Measurements from ENCODE around the gene IGHMBP2.

The IGHMBP2 gene

DNA sequence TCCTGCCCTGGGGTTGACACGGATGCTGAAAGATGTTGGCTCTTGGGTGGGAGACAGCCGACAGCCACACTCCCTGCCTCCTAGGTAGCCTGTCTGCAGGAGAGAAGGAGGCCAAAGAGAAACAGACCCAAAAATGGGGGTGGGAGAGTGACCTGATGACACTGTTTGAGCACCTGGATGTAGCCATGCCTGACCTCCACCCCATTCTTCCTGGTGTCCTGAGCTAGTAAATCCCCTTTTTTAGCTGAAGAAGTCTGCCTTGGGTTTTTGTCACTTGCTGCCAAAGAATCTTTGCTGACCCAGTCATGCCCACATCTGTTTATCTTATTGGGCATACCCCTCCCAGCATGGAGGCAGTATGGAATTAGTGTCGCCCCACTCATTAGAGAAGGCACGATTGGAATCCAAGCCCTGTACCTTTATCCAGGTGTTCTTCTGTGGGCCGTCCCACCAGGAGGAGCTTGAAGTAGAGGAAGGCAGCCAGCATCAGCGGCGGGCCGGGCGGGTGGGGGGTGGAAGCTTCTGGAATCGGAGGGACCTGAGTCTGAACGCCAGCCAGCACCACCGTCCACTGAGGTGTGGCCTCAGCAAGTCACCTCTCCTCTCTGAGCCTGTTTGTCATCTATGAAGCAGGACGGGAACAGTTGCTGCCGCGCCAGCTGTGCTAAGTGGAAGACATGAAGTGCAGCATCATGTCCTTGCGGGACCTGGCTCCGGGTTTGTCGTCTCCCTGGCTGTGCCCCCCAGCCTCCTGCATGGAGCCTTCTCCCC, 37.8 kb downstream of the IGHMBP2 start:
- no peak for DNase-seq

DNA sequence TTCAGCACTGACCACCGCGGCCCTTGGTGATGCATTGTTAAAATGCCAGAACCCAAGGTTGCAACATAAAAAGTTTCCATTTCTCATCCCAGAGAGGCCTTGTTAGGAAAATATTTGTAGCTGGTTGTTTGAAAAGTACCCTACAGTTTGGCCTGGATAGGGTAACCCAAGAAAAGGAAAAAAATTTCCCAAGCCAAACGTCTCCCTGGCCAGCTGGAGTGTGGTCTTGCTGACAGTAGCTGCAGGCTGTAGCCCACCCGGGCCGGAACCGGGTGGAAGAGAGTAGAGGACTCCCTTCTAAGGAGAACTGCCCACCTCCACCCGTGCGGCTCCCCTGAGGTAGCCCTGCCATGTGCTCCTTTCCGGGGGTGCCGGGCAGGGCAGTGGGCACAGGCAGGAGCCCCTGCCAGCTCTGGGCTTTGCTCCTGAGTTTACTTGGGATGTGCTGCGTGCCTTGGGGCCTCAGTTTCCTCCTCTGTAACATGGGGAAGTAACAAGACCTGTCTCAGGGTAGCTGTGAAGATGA, 38.5 kb downstream of the IGHMBP2 start:
- no peak for DNase-seq

DNA sequence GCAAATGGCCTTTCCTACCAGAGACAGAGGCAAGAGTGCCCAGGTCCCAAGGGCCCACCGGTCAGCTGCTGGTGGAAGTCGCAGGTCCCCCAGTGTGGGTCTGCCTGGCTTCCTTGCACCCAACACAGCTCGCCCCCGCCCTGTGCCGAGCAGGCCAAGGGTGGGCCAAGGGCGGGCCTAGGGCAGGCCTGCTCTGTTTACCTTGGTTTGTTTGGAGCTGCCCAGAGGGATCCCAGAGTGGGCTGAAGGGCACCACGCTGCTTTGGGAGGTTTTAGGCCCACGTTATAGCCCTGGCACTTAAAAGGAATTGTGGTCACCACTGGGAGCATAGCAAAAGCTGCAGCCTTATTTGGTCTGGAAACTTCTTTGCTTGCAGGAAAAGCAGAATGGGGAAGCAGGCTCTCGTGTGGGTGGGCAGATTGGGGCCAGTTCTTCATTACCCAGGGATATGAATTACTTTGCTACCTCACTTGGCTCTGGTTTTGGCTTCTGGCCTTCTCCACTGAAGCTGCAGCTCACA, 39.1 kb downstream of the IGHMBP2 start:
- no peak for DNase-seq

DNA sequence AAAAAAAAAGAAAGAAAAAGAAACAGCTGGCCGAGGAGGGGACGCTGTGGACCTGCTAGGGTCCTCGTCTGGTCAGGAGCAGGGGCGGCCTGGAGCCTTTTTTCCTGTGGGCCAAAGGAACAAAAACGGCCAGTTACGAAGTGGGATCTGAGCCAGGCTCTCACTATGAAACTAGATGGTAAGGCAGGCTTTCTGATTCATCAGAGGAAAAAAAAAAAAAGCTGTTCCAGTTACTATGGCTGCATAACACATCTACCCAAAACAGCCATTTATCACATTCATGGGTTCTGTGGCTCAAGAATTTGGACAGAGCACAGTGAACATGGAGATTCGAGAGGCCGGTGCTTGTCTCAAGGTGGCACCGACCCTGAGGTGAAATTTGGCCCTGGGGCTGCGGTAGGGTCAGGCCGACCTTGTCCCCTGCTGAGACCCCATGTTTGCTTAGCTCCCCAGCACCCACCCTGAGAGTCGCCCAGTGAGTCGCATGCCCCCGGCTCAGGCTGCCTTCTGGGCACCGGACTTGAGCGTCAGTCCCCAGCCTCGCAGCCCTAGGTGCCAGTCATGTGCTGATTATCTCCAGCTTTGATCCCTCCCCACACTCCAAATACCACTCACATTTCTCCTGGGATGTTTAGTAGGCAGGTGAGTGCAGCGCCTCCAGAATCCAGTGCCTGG, 42.9 kb downstream of the IGHMBP2 start:
- no peak for DNase-seq

DNA sequence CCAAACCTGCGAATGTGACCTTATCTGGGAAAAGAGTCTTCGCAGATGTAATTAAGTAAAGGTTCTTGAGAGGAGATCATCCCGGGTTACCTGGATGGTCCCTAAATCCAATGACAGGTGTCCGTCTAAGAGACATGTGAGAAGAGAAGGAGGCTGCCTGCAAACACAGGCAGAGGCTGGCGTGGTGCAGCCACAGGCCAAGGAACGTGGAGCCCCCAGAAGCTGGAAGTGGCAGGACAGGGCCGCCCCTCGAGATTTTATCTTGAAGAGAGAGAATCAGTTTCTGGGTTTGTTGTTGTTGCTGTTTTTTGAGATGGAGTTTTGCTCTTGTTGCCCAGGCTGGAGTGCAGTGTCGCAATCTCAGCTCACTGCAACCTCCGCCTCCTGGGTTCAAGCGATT, 43.5 kb downstream of the IGHMBP2 start:
- no peak for DNase-seq

DNA sequence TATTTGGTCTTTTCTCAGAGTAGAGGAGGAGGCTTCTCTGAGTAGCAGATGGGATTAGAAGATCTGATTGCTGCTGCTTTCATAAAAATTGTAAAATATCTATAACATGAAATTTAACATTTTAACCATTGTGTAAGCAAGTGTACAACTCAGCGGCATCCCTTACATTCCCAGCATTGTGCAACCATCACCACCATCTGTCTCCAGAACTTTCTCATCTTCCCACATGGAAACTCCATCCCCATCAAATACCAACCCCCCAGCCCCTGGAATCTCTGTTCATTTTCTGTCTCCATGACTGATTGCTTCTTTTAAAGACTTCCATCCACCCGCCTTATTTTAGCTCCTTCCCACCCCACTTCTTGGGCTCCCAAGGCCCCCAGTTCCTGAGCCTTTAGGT, 44.8 kb downstream of the IGHMBP2 start:
- no peak for DNase-seq

DNA sequence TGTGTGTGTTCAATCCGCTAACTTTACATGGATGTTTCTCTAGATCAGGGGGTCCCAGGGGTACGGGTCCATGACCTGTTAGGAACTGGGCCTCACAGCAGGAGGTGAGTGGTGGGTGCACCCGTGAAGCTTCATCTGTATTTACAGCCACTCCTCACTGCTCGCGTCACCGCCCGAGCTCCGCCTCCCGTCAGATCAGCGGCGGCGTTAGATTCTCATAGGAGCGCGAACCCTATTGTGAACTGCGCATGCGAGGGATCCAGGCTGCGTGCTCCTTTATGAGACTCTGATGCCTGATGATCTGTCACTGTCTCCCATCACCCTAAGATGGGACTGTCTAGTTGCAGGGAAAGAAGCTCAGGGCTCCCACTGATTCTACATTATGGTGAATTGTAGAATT, 45.2 kb downstream of the IGHMBP2 start:
- no peak for DNase-seq

DNA sequence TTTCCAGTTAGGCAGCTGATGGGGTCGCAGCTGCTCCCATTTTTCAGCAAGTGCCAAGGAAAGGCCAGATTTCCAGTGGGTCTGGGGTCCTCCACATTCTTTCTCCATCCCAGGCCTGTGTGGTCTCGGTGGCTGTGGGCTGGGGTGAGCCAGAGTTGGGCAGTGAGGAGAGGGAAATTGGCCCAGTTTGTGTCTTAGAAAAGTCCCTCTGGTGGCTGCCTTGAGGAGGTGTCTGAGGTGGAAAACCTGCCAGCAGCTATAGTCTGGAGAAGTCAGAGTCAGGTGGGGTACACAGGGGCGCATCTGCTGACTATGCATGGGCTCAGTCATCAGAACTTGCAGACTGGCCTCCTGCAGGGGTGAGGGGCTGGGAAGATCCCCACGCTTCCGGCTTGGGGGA, 46.6 kb downstream of the IGHMBP2 start:
- DNase-seq: no peak

DNA sequence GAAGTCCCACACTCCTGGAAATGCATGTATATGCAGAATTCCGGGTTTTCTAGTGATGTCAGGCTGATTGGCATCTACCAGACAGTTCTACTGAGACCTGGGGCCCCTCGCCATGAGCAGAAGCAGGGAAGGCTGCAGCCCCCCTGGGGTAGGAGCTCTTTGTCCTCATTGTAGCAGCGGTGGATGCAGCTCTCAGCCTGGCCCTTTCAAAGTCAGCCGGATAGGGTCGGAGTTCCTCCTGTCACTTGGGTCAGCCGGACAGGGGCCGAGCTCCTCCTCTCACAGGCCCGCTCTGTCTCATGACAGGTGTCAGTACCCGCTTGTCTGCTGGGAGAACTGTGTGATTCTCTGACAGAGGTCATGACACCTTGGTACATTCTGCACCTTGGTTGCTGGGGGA, 47.1 kb downstream of the IGHMBP2 start:
- DNase-seq: no peak

DNA sequence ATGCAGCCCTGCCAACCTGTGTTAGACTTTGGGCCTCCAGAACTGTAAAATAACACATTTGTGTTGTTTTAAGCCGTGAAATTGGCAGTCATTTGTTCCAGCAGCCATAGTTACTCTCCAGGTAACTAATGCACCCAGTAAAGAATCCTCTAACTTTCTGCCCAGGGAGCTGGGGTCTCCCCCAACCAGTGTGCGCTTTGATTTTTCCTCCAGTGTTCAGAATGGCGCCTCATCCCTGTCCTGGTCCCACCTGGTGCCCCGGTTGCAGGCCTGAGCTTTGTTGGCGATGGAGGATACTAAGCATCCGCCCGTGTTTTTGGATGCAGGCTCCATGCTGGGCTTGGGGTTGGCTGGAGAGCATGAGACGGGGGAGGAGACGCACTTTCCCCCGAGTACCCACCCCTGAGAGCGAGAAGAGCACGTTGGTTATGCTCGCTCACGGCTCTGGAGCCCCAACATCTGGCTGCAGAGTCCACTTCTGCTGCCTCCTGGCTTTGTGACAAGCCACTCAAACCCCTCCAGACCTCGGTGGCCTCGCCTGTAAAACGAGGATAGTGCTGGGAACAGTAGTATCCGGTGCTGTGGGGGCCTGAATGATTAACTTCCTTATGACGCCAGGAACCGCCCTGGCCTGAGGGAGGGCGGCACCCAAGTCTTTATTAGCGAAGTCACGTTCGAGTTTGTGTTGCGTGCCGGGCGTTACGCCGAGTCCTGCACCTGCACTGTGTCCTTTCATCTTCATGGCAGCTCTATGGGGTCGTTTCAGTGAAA, 51.3 kb downstream of the IGHMBP2 start:
- DNase-seq: no peak

DNA sequence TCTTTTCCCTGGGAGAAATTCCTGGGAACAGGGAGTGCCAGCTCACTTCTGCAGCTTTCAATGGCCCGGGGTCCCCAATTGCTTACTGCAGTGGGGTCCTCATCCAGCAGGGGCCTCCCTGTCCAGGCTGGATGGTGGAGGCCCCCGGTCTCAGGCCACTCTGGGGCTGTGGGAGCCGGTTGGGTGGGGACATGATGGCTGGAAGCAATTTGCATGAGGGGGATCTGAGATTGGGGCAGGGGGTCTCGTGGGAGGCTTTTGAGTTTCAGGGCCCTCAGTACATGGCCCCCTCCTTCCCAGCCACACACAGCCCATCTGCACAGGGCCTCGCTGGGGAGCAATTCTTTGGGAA, 51.9 kb downstream of the IGHMBP2 start:
- no peak for DNase-seq

DNA sequence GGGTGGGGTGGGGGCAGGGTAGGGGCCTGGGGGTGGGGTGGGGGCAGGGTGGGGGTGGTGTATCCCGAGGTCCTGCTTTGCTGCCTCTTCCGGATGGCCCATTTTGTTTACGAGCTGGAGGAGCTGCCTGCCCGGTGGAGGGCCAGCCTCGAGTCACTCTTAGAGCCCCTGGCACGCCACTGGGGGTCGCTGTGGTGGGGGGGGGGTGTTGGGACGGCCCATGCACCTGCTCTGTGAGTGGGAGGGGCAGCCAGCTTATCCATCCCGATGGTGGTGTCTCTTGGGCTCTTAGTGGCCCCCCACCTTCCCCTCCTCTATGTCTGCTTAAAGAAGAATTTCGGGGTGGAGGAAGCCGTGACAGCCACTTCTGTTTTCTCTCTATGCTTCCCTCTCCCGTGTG, 52.5 kb downstream of the IGHMBP2 start:
- no peak for DNase-seq

DNA sequence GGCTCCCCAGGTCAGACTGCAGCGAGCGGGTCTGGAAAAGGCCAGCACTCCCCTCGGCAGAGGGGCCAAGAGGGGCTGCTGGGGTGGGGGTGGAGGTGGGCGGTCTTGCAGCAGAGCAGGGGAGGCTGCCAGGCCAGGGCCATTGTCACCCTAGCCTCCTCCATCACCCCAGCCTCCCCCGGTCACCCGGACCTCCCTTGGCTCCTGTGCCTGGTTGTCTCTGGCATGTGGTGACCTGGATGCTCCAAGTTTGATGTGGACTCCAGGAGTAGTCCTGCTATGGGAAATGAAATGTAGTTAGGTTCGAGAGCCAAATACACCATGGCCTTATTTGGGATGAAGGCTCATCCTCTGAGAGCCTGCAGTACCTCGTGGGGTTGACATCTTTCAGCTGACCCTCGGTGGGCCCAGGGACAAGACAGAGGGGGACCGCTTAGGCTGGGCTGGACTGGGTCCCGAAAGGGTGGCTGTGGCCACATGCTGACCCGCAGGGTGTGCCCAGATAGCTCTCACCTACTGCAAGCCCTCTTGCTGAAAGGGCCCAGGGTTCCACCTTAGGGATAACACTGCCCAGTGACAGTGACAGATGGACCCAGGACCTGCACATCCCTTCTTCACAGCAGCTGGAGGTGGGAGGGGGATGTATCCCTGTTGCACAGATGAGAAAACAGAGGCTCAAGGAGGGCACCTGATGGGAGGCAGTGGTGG, 53.0 kb downstream of the IGHMBP2 start:
- no peak for DNase-seq

DNA sequence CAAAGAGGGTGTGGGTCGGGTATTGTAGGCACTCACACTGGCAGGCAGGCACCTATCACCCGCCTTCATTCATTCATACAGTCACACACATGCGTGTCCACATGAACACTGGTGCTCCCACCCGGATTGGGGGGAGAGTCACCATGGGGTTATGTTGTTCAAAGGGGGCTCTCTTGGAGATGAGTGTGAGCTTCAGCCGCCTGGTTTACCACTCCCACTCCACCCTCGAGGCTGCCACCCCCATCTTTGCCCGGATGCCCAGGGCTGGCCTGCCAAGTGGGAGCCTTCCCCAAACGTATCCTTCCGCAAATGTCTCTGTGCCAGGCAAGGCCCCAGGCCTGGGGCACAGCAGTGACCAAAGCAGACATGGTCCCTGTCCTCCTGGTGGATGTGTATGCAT, 54.5 kb downstream of the IGHMBP2 start:
- DNase-seq: no peak

DNA sequence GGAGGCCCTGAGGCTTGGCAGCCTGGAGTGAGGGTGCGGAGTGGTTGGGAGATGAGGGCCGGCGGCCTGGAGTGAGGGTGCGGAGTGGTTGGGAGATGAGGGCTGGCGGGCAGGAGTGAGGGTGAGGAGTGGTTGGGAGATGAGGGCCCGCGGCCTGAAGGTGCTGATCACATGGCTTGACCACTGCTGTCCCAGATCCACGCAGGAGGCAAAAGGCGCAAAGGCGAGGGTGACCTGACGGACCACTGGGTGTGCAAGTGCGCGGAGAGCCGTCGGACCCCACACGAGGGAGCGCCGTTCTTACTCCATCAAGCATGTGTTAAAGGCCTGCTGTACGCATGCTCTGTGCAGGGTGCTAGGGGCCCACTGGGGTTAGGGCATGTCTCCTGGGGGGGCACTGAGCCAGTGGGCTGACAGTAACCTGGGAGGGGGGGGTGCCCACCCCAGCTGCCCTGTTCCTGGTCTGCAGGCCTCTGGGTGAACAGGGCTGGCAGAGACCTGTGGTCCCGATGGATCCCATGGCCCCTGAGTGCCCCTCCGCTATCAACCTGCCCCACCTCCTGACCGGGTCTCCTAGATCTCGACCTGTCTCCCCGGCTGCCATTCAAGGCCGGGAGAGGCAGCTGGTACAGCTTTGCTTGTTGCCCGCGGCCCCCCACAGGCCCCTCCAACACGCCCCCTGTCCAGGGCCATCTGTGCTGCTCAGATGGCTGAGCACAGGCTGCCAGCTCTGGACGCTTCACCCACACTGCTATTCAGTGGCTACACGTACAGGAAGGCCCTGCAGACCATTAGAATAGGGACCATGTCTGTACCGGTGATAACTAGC, 56.0 kb downstream of the IGHMBP2 start:
- no peak for DNase-seq

DNA sequence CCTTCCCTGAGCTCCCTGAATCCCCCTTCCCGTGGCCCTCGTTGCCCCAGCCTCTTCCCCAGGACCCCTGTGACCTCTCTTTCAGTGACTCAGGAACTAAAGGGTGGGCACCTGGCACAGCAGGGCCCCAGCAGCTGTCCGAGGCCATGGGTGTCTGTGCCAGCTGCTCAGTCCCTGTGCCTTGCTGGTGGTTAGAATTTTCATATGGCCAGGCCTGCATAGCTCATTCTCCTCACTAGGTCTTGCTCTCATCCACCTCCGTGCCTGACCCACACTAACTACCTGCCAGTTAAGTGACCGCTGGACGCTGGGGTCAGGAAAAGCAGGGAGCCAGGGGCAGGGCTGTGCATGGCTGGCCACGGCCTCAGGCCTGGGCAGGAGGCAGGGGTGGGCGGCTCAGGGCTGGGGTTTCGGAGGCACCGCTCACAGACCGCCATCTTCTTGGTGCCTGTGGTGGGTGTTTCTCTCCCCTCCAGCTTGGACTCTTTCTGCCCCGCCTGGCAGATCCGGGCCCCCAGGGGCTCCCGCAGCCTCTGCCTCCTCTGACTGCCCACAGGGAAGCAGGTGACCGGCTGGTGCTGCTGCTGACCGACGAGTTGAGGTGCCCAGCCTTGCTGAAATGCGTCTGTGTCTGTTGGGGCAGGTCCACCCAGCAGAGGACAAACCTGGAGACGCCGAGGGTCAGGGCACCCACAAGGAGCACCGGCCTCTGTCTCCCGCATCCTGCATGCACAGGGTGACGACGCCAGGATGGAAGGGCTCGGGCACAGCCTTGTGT, 56.8 kb downstream of the IGHMBP2 start:
- no peak for DNase-seq

DNA sequence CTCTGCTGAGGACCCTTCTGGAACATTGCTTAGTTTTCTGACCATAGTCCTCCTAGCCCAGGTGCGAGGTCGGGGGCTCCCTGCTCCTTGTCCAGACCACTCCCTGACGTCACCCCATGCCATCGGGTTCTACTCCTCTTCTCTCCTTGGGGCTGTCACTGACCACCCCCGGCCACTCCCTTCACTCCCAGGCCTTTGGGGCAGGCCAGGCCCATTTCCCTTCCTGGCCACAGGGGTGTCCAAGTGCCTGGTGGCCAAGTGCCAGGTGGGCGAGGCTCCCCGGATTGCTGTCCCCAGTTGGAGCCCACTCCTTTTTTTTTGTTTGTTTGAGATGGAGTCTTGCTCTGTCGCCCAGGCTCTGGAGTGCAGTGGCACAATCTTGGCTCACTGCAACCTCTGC, 57.6 kb downstream of the IGHMBP2 start:
- no peak for DNase-seq

DNA sequence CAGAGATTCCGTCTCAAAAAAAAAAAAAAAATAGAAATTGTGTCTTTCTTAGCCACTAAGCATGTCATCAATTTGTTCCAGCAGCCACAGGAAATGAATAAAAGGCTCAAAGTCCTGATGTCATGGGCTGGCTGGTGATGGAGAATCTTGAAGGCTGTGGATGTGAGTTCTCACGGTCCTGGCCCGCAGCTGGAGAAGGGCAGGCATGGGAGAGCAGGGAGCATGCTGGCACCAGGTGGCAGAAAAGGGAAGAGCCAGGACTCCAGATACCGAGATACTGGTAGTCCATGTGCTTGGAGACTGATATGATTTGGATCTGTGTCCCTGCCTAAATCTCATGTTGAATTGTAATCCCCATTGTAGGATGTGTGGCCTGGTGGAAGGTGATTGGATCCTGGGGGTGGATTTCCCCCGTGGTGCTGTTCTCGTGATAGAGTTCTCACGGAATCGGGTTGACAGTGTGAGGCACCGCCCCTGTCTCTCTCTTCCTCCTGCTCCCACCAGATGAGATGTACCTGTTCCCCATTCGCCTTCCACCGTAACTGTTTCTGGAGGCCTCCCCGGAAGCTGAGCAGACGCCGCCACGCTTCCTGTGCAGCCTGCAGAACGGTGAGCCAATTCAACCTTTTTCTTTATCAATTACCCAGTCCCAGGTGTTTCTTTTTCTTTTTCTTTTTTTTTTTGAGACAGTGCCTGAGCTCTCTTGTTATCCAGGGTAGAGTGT, 59.0 kb downstream of the IGHMBP2 start:
- no peak for DNase-seq

DNA sequence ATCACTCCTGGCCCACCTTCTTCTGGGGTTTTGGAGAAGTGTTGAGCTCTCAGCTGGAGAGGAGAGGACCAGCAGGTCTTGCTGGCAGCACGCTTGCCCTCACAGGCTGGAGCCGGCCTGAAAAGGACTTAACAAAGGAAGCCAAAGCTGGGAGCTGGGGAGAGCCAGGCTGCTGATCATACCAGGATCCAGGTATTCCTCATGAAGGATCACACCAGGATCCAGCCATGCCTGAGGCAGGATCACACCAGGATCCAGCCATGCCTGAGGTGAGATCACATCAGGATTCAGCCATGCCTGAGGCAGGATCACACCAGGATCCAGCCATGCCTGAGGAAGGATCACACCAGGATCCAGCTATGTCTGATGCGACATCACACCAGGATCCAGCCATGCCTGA, 60.1 kb downstream of the IGHMBP2 start:
- no peak for DNase-seq
